Cardiac fibroblast (primary cell): ENCODE measurements around the gene SLC6A5.

ENCODE experiments used
- DNase-seq, 2 donors: peaks; one replicate each; pipeline versions ENCODE4 v3.0.0 to v3.0.0-alpha.2; 2010; ENCODE audit warnings: low read depth in 2 of 2
- H3K4me3 ChIP-seq, 2 donors: replicated peaks in 1 of 2; 1 replicate in 1 of 2; 2 replicates in 1 of 2; pipeline ENCODE4 v1.5.1; 2011; ENCODE audit warnings: low read depth in 2 of 2, low read length in 2 of 2, mild to moderate bottlenecking in 2 of 2, moderate library complexity in 1 of 2
- CTCF ChIP-seq: IDR thresholded peaks from one replicate; pipeline ENCODE4 v1.5.1; 2011; ENCODE audit warnings: low read depth, mild to moderate bottlenecking, low read length, inconsistent platforms

The SLC6A5 gene

GRCh38 chr11:20652150-20652806, 52.9 kb downstream of the SLC6A5 start:
- TF ChIP-seq CTCF = no peak
- no peak for DNase-seq
- H3K4me3 ChIP-seq = no peak overlapping the region

- TF ChIP-seq CTCF = no peak
- DNase-seq = no peak
- H3K4me3 ChIP-seq = no peak overlapping the region
Measured at GRCh38 chr11:20654038-20654437, 54.6 kb downstream of the SLC6A5 start.

GRCh38 chr11:20656901-20657300, 57.5 kb downstream of the SLC6A5 start:
- no peak overlapping the region for H3K4me3 ChIP-seq
- DNase-seq = no peak
- TF ChIP-seq CTCF = no peak

- H3K4me3 ChIP-seq = no peak overlapping the region
- no peak for DNase-seq
- TF ChIP-seq CTCF = no peak
Measured at GRCh38 chr11:20658135-20658534, 58.7 kb downstream of the SLC6A5 start.

- H3K4me3 ChIP-seq = no peak overlapping the region
- no peak for TF ChIP-seq CTCF
- no peak for DNase-seq
Measured at GRCh38 chr11:20661445-20661844, 62.0 kb downstream of the SLC6A5 start.

GRCh38 chr11:20661850-20662249, 62.4 kb downstream of the SLC6A5 start:
- no peak for DNase-seq
- H3K4me3 ChIP-seq = no peak overlapping the region
- TF ChIP-seq CTCF = no peak
